Ramos (cell line): ENCODE measurements around the gene SPIB.
"Not testable (repeated sequence)": the region's sequence is repeated elsewhere in the genome, so short reads cannot be mapped to it uniquely, and the experiment has no call there.

ENCODE experiments used
- in situ Hi-C: fragments of 300-500 bp; cut with MboI; formaldehyde crosslinking; loops from one replicate; pipeline ENCODE4 v1.14.3; 2022; ENCODE audit warnings: low sequenced_read_pairs; ENCODE audit not compliant: unreplicated experiment

The SPIB gene

DNA sequence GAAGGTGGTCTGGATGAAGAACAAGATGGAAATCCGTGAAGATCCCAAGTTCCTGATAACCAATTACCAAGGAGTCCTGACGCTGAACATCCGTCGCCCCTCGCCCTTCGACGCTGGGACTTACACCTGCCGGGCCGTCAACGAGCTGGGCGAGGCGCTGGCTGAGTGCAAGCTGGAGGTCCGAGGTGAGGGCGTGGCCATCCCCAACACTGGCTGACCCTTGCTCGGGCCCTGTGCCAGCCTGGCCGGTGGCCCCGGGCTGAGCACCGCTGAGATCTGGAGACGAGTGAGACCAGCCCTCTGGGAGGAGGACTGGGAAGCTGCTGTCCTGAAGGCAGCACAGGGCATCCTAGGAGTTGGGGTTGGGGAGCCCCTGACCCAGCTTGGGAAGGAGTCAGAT is 45.6 kb downstream of the SPIB start:
- in situ Hi-C loops, result loop anchor here (5.0 to 10.0 kb wide), 2 partner anchors 97 to 210 kb away; partner anchors contain the start of gene NAPSA

DNA sequence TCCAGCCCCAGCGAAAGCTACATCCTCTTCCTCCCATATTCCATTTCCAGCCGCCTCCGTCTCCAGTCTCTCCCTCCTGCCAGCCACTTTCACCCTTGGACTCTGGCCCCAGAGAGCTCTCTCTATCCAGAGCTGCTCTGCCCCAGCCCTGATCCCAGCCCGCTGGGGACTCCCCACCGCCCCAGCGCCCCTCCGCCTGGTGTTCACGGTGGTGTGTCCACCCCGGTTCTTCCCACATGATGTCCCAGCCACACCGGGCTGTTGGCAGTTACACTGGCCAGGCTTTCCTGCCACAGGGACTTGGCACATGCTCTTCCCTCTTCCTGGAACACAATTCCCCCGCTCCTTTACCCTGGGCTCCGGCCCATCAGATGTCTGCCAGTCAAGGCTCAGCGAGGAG is 46.3 kb downstream of the SPIB start:
- in situ Hi-C loops, result loop anchor here (5.0 to 10.0 kb wide), 2 partner anchors 98 to 210 kb away; partner anchors contain the start of gene NAPSA

DNA sequence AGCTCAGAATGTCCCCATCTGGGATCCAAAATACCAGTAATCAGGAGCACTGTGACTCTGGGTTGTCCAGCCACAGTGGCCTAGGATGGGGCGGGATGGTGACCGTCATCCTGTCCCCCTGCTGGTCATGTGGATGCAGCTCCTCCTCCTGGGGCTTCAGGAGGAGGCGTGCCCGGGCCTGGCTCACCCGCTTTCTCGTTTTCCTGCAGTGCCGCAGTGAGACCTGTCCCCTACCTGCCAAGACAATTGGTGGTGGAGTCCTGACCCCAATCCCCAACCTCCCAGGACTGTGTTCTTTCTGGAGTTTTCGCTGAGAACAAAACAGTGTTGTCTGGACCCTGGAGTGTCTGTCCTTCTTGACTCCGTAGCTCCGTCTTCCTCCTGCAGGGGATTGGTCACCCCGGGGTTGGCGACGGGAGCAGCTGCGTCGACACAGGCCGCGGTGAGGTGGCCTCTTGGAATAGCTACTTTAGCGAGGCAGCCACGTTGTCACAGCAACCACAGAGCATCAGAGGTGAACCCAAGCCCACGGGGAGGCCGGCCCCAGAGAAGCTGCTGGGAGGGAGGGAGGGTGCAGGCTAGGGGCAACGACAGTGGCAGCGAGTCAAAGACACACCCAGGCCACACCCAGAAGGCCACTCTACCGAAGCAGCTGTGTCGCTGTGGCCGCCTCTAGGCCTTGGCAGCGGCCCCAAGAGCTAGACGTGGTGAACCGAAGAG is 47.4 kb downstream of the SPIB start:
- in situ Hi-C loops, result loop anchor here (10.0 kb wide), 1 partner anchor 211 kb away; no protein-coding TSS in a partner anchor

DNA sequence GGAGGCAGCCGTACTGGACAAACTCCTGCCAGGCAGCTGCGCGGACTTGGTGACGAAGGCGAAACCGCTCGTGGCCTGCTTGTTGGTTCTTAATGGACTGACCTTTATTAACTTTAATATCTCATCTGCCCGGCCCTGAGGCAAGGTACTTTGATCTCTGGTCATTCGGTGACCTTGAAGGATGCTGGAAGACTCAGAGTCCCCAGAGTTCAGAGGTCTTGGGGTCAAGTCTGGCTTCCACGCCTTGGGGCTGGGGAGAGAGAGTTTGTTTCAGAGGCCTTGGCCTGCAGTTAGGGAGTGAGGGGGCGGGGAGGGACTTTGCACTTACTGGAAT is 47.9 kb downstream of the SPIB start:
- in situ Hi-C loops, result loop anchor here (10.0 kb wide), 1 partner anchor 212 kb away; no protein-coding TSS in a partner anchor

DNA sequence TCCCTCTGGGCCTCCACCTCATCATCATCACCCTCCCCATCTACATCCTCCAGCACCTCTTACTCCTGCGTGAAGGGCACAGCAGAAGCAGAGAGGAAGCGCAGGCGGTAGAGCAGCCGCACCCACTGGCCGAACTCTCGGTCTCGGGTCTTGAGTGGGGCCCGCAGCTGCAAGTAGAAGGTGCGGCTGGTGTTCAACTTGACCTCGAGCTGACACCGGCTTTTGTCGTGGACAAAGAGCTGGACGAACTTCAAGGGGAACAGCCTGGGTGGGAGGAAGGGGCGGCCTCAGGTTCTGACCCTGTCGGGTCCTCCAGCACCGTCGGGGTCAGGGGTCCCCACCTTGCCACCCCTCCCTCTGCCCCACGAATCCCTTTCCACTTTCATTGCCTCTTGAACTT is 48.8 kb downstream of the SPIB start:
- in situ Hi-C loops, result loop anchor here (10.0 kb wide), 1 partner anchor 213 kb away; no protein-coding TSS in a partner anchor

DNA sequence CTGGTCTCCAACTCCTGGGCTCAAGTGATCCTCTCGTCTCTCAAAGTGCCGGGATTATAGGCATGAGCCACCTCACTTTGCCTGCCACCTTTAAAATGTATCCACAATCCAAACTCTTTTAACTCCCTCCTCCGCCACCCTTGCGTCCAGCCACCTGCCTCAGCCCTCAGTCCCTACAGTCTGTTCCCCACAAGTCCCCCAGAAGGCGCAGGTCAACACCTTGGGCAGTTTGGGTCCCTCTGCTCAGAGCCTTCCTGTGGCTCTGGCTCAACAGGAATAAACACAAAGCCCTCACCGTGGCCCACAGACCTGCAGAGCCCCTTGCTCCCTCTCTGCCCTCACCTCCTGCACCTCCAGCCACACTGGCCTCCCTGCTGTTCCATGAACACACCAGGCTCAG is 50.1 kb downstream of the SPIB start:
- in situ Hi-C loops, result loop anchor here (10.0 kb wide), 1 partner anchor 214 kb away; no protein-coding TSS in a partner anchor

DNA sequence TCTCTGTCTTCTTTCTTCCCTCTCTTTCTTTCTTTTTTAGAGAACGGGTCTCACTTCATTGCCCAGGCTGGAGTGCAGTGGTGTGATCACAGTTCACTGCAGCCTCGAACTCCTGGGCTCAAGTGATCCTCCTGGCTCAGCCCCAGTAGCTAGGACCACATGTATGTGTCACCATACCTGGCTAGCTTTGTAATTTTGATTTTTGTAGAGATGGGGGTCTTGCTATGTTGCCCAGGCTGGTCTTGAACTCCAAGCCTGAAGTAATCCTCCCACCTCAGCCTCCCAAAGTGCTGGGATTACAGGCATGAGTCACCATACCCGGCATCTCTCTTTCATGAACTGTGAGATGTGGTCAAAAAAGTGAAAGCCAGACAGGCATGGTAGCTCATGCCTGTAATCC is 54.6 kb downstream of the SPIB start:
- in situ Hi-C loops, result not testable (repeated sequence)

DNA sequence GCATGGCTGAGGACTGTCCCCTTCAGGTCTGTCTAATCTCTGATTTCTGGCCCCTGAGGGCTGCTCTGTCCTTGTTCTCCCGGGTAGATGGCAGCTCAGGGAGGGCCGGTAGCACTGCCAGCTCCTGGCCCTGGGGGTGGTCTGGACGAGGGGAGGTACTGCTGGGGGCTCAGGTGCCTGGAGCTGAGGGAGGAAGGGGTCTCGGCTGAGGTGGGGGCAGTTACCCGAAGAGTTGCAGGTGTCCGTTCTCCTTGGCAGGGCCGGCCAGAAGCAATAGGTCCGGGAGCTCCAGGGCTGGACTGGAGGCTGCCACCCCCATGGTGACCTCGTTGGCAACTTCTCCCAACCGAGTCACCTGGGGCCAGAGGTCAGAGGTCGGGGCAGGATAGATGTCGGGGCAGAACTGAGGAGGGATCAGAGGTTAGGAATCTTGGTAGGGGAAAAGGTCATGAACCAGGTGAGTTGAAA is 56.4 kb downstream of the SPIB start:
- in situ Hi-C loops, result no loop called here

DNA sequence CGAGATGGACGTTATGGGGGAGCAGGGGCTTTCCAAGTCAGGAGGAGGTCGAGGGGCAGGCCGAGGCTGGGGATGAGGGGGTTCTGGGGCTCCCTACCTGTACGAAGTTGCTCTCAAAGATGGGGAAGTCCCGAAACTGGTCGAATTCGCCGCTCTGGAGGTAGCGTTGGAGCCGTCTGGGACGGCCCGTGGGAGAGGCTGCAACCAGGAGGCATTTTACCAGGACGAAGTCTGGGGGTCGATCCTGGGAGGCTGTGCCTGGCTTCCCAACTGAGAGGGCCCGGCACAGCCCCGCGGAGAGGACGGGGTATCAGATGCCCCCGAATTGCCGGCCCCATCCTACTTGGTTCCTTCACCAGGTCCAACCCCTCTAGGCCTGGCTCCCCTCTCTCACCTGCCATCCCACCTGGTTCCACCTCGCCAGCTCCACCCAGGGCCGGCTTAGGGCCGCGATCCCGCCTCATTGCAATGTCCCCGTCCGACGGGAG is 57.0 kb downstream of the SPIB start:
- in situ Hi-C loops, result no loop called here

DNA sequence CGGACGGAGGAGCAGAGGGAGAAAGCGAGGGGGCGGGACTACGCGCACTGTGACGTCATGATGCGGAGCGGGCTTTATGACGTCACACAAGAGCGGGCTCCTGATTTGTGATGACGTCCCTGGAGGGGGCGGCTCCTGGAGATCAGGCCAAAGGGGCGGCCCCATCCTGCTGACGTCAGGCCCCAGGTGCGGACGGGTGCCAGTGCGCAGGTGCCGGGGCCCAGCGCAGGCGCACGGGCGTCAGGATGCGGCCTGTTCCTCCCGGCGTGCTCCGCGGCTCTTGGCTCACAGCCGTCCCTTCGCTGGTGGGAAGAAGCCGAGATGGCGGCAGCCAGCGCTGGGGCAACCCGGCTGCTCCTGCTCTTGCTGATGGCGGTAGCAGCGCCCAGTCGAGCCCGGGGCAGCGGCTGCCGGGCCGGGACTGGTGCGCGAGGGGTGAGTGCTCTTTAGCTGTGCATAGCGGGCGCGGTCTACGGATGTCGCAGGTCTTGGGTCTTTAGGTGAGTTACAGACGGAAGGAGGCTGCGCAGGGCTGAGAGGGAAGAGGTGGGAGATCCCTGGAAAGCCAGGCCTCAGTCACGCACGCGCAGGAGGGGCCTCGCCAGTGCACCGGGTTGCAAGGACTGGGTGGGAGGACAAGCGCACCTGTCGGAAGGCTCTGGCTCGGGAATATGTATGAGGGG is 57.6 kb downstream of the SPIB start, which contains the start of the genes EMC10 and GARIN5A:
Gene EMC10, plus strand, starts transcription at position 284 of the 683 bp plus-strand sequence. Its CDS starts 38 bp downstream, at position 322.
Gene GARIN5A, minus strand, starts transcription at position 625 of the 683 bp plus-strand sequence. Its CDS starts 460 bp downstream, at position 165.
- in situ Hi-C loops, result no loop called here

DNA sequence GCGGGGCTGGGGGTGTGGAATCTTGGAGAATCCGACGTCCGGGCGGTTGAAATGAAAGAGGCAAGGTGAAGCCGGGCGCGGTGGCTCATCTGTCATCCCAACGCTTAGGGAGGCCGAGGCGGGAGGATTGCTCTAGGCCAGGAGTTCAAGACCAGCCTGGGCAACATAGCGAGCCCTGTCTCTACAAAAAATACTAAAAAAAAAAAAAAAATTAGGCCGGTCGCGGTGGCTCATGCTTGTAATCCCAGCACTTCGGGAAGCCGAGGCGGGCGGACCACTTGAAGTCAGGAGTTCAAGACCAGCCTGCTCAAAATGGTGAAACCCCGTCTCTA is 58.1 kb downstream of the SPIB start:
- in situ Hi-C loops, result no loop called here

DNA sequence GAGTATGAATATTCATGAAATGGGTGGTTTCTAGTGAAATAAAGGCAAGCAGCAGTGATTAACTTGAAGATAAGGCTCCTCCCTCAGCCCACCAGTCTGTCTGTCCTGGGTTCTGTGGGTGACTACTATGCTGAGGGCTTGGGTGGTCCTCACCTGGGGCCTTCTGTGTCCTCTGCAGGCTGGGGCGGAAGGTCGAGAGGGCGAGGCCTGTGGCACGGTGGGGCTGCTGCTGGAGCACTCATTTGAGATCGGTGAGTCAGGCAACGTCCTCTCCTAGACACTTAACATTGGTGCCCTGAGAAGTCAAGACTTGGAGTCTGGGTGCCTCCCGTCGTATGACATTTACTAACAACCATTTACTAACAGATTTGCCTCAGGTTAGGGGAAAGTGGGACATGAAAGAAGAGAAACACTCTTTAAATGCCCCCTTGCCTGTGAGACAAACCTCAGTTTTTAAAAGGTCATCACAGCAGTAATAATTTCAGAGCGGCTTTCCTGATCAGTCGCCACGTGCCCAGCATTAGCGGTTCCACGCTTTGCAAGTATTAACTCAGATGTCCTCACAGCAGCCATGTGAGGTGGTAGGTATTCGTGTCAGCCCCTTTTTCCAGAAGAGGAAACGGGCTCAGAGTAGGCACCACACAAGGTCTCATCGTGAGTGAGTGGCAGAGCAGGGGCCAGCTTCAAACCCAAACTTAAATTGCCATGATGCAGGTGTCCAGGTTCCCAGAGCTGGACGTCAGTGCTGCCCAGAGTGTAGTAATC is 59.2 kb downstream of the SPIB start:
- in situ Hi-C loops, result no loop called here

DNA sequence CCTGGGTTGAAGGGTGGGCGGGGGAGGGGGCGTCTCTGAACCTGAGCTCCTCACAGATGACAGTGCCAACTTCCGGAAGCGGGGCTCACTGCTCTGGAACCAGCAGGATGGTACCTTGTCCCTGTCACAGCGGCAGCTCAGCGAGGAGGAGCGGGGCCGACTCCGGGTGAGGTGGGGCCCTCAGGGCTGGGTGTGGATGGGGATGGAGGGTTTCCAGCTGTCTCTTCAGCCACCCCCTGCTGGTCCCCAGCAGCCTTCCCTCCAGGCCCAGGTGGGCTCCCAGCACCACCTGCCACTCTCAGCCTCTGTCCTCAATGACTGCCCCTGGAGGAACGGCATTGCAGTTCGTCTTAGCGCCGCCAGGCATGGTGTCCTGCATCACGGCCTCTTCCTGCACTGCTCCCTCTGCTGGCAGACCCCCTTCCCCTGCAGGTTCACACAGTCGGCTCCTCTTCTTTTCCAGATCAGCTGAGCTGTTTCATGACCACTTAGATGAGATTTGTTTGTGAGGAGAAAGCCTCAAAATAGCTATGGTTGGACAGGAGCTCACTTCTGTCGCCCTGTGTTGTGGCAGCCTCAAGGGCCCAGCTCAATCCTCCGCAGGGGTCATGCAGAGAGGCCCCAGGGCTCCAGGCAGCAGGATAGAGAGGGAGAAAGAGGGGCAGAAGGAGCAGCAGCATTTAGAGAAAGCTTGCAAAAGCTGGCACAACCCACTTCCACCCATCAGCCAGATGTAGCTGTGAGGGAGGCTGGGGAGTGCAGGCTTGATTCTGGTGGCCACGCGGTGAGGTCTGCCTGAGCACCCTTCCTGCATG is 60.4 kb downstream of the SPIB start:
- in situ Hi-C loops, result no loop called here

DNA sequence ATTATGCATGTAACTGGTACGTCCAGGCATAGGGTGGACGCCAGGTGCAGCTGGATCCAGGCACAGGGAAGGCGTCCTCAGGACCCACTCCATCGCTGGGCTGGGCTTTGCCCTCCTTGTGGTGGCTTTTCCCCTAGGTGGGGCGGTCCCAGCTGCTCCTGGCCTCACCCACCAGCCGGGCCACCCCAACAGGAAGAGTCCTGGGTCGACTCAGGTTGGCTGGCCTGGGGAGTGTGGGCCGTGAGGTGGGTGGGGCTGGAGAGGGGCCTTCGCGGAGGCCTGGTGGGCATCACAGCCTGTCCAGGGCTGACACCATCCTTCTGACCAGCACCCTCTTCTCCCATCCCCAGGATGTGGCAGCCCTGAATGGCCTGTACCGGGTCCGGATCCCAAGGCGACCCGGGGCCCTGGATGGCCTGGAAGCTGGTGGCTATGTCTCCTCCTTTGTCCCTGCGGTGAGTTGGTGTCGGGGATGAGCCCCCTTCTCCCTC is 61.1 kb downstream of the SPIB start:
- in situ Hi-C loops, result no loop called here

DNA sequence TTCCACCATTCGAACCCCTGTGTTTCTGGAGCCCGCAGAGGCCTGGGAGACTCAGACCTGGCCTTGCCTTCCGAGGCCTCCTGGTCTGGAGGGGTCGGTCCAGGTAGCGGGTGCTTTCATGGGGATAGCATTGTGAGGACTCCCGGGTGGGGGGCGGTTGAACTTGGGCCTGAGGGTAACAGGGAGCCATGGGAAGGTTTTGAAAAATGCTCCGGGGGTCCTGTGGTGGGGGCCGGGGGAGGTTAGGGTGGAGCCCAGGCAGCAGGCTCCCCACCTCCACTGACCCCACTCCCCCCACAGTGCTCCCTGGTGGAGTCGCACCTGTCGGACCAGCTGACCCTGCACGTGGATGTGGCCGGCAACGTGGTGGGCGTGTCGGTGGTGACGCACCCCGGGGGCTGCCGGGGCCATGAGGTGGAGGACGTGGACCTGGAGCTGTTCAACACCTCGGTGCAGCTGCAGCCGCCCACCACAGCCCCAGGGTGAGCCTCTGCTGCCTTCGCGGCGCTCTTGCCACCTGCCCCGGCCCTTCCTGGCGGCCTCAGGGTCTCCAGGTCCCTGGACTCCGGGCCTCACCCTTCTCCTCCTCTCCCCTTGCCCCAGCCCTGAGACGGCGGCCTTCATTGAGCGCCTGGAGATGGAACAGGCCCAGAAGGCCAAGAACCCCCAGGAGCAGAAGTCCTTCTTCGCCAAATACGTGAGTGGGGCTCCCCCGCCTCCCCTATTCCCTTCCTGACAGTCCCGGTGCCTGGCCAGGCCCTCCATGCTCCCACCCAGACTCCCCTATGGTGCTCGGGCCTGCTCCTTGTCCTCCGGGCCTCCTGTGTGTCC is 61.8 kb downstream of the SPIB start:
- in situ Hi-C loops, result no loop called here
